ENCODE results near the gene PAWR.

- TF ChIP-seq JUN (IDR thresholded peaks at IDR 0.05; ENCODE audit: borderline replicate concordance, insufficient read depth, insufficient read length, low read depth) (no peak), POLR2A (IDR thresholded peaks at IDR 0.05; ENCODE audit: low read depth, low read length) (no peak), CTCF (IDR thresholded peaks at IDR 0.05; ENCODE audit: extremely low read depth in 1 of 2, insufficient read depth in 1 of 2, low read depth in 1 of 2, low read length in 2 of 2) (no peak)
Measured at GRCh38 chr12:79658221-79658620, 32.5 kb downstream of the PAWR start.

Measured in endothelial cell of umbilical vein (primary cell).